Activated T-helper 2 cell treated with anti-CD3 and anti-CD28 coated beads, Interferon-gamma antibody, Interleukin-2, Interleukin-4, amounts not matched to agents 10 μg/mL and 5 μg/mL and 100 μg/mL, durations not matched to agents 14 hours and 24 hours and 36 hours (primary cell): ENCODE data around the gene NTSR1. TPM values are rescaled to one million over a fixed set of nuclear protein-coding genes. Genes with fewer than 3 reads are reported as not detected.

Source experiments
- DNase-seq: peaks from one replicate; pipeline ENCODE4 v3.0.0; 2021; ENCODE audit warnings: low spot score
- H3K27ac Mint-ChIP-seq: one replicate; pipeline ENCODE4 v1.8.0; 2021; ENCODE audit warnings: mixed read lengths
- H3K27me3 Mint-ChIP-seq: one replicate; pipeline ENCODE4 v1.8.0; 2021; ENCODE audit warnings: low read depth, mixed read lengths
- H3K36me3 Mint-ChIP-seq: one replicate; pipeline ENCODE4 v1.8.0; 2021; ENCODE audit warnings: low read depth, mixed read lengths
- H3K4me1 Mint-ChIP-seq: one replicate; pipeline ENCODE4 v1.8.0; 2021; ENCODE audit warnings: low read depth, mixed read lengths
- H3K4me3 Mint-ChIP-seq: one replicate; pipeline ENCODE4 v1.8.0; 2021; ENCODE audit warnings: low read depth, mild to moderate bottlenecking, moderate library complexity, mixed read lengths
- H3K9me3 Mint-ChIP-seq: one replicate; pipeline ENCODE4 v1.8.0; 2021; ENCODE audit warnings: mixed read lengths
- intact Hi-C: fragments of 100-400 bp; cut with micrococcal nuclease; formaldehyde crosslinking; loops from one replicate; pipeline ENCODE4 v1.15.1; 2023
- total RNA-seq: library from RNA; stranded (reverse); gene quantifications from 2 replicates; pipeline ENCODE4 v1.2.3, GENCODE V29; 2022

NTSR1 gene
- total RNA-seq, 1 donor from 2014 or later, result not detected

GRCh38 chr20:62784497-62784896 is 75.9 kb downstream of the NTSR1 start:
- no peak overlapping the region for H3K27ac Mint-ChIP-seq
- H3K9me3 Mint-ChIP-seq, result no peaks in the 10 kb centered on the region
- intact Hi-C loops, result no loop called here
- DNase-seq, result no peak
- H3K36me3 Mint-ChIP-seq, result no peaks in the 10 kb centered on the region
- H3K4me3 Mint-ChIP-seq, result no peak overlapping the region
- no peaks in the 10 kb centered on the region for H3K27me3 Mint-ChIP-seq
- H3K4me1 Mint-ChIP-seq, result peaks cover 8% of the 10 kb centered on the region

- no peak overlapping the region for H3K27ac Mint-ChIP-seq
- no peaks in the 10 kb centered on the region for H3K36me3 Mint-ChIP-seq
- H3K27me3 Mint-ChIP-seq, result no peaks in the 10 kb centered on the region
- peaks cover 8% of the 10 kb centered on the region for H3K4me1 Mint-ChIP-seq
- H3K4me3 Mint-ChIP-seq, result no peak overlapping the region
- intact Hi-C loops, result no loop called here
- no peaks in the 10 kb centered on the region for H3K9me3 Mint-ChIP-seq
- no peak for DNase-seq
Measured at GRCh38 chr20:62785393-62785792, 76.8 kb downstream of the NTSR1 start.

GRCh38 chr20:62786157-62786556 is 77.5 kb downstream of the NTSR1 start:
- H3K27ac Mint-ChIP-seq, result no peak overlapping the region
- DNase-seq, result no peak
- H3K27me3 Mint-ChIP-seq, result no peaks in the 10 kb centered on the region
- H3K9me3 Mint-ChIP-seq, result no peaks in the 10 kb centered on the region
- H3K36me3 Mint-ChIP-seq, result no peaks in the 10 kb centered on the region
- peaks cover 11% of the 10 kb centered on the region for H3K4me1 Mint-ChIP-seq
- no peak overlapping the region for H3K4me3 Mint-ChIP-seq
- intact Hi-C loops, result no loop called here

- H3K36me3 Mint-ChIP-seq, result no peaks in the 10 kb centered on the region
- intact Hi-C loops, result no loop called here
- H3K4me1 Mint-ChIP-seq, result peaks cover 18% of the 10 kb centered on the region
- no peaks in the 10 kb centered on the region for H3K9me3 Mint-ChIP-seq
- no peak for DNase-seq
- no peaks in the 10 kb centered on the region for H3K27me3 Mint-ChIP-seq
- H3K27ac Mint-ChIP-seq, result no peak overlapping the region
- no peak overlapping the region for H3K4me3 Mint-ChIP-seq
Measured at GRCh38 chr20:62787321-62787720, 78.7 kb downstream of the NTSR1 start.

- Mint-ChIP-seq H3K4me1 (peaks cover 19% of the 10 kb centered on the region), H3K4me3 (no peak overlapping the region), H3K36me3 (no peaks in the 10 kb centered on the region), H3K27me3 (no peaks in the 10 kb centered on the region), H3K27ac (no peak overlapping the region), H3K9me3 (no peaks in the 10 kb centered on the region)
- no peak for DNase-seq
- intact Hi-C loops, result no loop called here
Measured at GRCh38 chr20:62787866-62788265, 79.2 kb downstream of the NTSR1 start.

GRCh38 chr20:62788607-62789006 is 80.0 kb downstream of the NTSR1 start:
- H3K36me3 Mint-ChIP-seq, result no peaks in the 10 kb centered on the region
- intact Hi-C loops, result no loop called here
- H3K27me3 Mint-ChIP-seq, result no peaks in the 10 kb centered on the region
- peaks cover 23% of the 10 kb centered on the region for H3K4me1 Mint-ChIP-seq
- H3K9me3 Mint-ChIP-seq, result no peaks in the 10 kb centered on the region
- no peak overlapping the region for H3K4me3 Mint-ChIP-seq
- no peak for DNase-seq
- H3K27ac Mint-ChIP-seq, result no peak overlapping the region

- no peak overlapping the region for H3K4me3 Mint-ChIP-seq
- no peaks in the 10 kb centered on the region for H3K36me3 Mint-ChIP-seq
- H3K4me1 Mint-ChIP-seq, result peaks cover 28% of the 10 kb centered on the region
- no peak overlapping the region for H3K27ac Mint-ChIP-seq
- H3K27me3 Mint-ChIP-seq, result no peaks in the 10 kb centered on the region
- H3K9me3 Mint-ChIP-seq, result no peaks in the 10 kb centered on the region
- DNase-seq, result no peak
- intact Hi-C loops, result loop anchor here (5.0 kb wide), 3 partner anchors 168 to 488 kb away; partner anchors contain the start of genes ADRM1 and CABLES2
Measured at GRCh38 chr20:62790075-62790474, 81.4 kb downstream of the NTSR1 start.

- H3K27me3 Mint-ChIP-seq, result no peaks in the 10 kb centered on the region
- no peak overlapping the region for H3K27ac Mint-ChIP-seq
- peaks cover 31% of the 10 kb centered on the region for H3K4me1 Mint-ChIP-seq
- H3K4me3 Mint-ChIP-seq, result no peak overlapping the region
- H3K36me3 Mint-ChIP-seq, result no peaks in the 10 kb centered on the region
- intact Hi-C loops, result loop anchor here (1.0 to 5.0 kb wide), 7 partner anchors 51 to 489 kb away; partner anchors contain the start of genes ADRM1 and CABLES2
- DNase-seq, result peak; percentile 75
- H3K9me3 Mint-ChIP-seq, result no peaks in the 10 kb centered on the region
Measured at GRCh38 chr20:62791301-62792181, 82.9 kb downstream of the NTSR1 start.

GRCh38 chr20:62792182-62792939 is 83.7 kb downstream of the NTSR1 start:
- intact Hi-C loops, result loop anchor here (5.0 kb wide), 3 partner anchors 170 to 490 kb away; partner anchors contain the start of genes ADRM1 and CABLES2
- Mint-ChIP-seq H3K27me3 (no peaks in the 10 kb centered on the region), H3K9me3 (no peaks in the 10 kb centered on the region), H3K36me3 (peaks cover 1% of the 10 kb centered on the region), H3K27ac (peak overlapping the region; percentile 68), H3K4me1 (peaks cover 29% of the 10 kb centered on the region), H3K4me3 (no peak overlapping the region)
- DNase-seq, result no peak

- Mint-ChIP-seq H3K4me3 (peak overlapping the region; percentile 45), H3K27ac (peak overlapping the region; percentile 78), H3K4me1 (peaks cover 28% of the 10 kb centered on the region), H3K36me3 (peaks cover 8% of the 10 kb centered on the region), H3K9me3 (no peaks in the 10 kb centered on the region), H3K27me3 (no peaks in the 10 kb centered on the region)
- intact Hi-C loops, result loop anchor here (5.0 kb wide), 3 partner anchors 171 to 491 kb away; partner anchors contain the start of genes ADRM1 and CABLES2
- no peak for DNase-seq
Measured at GRCh38 chr20:62792940-62793756, 84.5 kb downstream of the NTSR1 start.

GRCh38 chr20:62793757-62794006 is 85.0 kb downstream of the NTSR1 start:
- peak overlapping the region; percentile 78 for H3K27ac Mint-ChIP-seq
- peaks cover 13% of the 10 kb centered on the region for H3K36me3 Mint-ChIP-seq
- H3K4me1 Mint-ChIP-seq, result peaks cover 28% of the 10 kb centered on the region
- H3K4me3 Mint-ChIP-seq, result peak overlapping the region; percentile 45
- intact Hi-C loops, result loop anchor here (1.0 to 5.0 kb wide), 6 partner anchors 11 to 491 kb away; partner anchors contain the start of genes ADRM1, CABLES2, OGFR and SLCO4A1
- H3K27me3 Mint-ChIP-seq, result no peaks in the 10 kb centered on the region
- H3K9me3 Mint-ChIP-seq, result no peaks in the 10 kb centered on the region
- DNase-seq, result no peak

- H3K27me3 Mint-ChIP-seq, result no peaks in the 10 kb centered on the region
Measured at GRCh38 chr20:62794007-62794724, 85.5 kb downstream of the NTSR1 start.

More at GRCh38 chr20:62794007-62794724, 85.5 kb downstream of the NTSR1 start:
- intact Hi-C loops, result loop anchor here (1.0 to 5.0 kb wide), 6 partner anchors 10 to 492 kb away; partner anchors contain the start of genes ADRM1, CABLES2, OGFR and SLCO4A1
- Mint-ChIP-seq H3K4me1 (peaks cover 28% of the 10 kb centered on the region), H3K9me3 (no peaks in the 10 kb centered on the region), H3K27ac (peak overlapping the region; percentile 94), H3K36me3 (peaks cover 18% of the 10 kb centered on the region), H3K4me3 (peak overlapping the region; percentile 82)
- DNase-seq, result peak; percentile 97
